ENCODE measurements around the gene GIPR. TPM values are rescaled to one million over a fixed set of nuclear protein-coding genes. Genes with fewer than 3 reads are reported as not detected.

Gene GIPR
- total RNA-seq, 1 donor from 2014 or later: 0.53 TPM

GRCh38 chr19:45705115-45705514 lies 37.1 kb downstream of the GIPR start:
- no peak for TF ChIP-seq CTCF (IDR thresholded peaks at IDR 0.05; ENCODE audit: insufficient read depth, low read length, severe bottlenecking)
- H3K36me3 ChIP-seq (ENCODE audit: control insufficient read depth, insufficient read depth, low read length): peaks cover 1% of the 10 kb centered on the region
- FAIRE-seq: no peak
- no peak for DNase-seq (ENCODE audit: low read depth)
- H3K27me3 ChIP-seq (ENCODE audit: control insufficient read depth, insufficient read depth, low read length): no peaks in the 10 kb centered on the region
- H3K4me3 ChIP-seq (ENCODE audit: low read depth, low read length): no peak overlapping the region

GRCh38 chr19:45705710-45706415 lies 37.8 kb downstream of the GIPR start:
- no peak for TF ChIP-seq CTCF (IDR thresholded peaks at IDR 0.05; ENCODE audit: insufficient read depth, low read length, severe bottlenecking)
- DNase-seq (ENCODE audit: low read depth) (no peak), FAIRE-seq (no peak)
- Histone ChIP-seq H3K4me3 (ENCODE audit: low read depth, low read length) (no peak overlapping the region), H3K36me3 (ENCODE audit: control insufficient read depth, insufficient read depth, low read length) (peaks cover 1% of the 10 kb centered on the region), H3K27me3 (ENCODE audit: control insufficient read depth, insufficient read depth, low read length) (no peaks in the 10 kb centered on the region)

GRCh38 chr19:45710356-45711130 lies 42.5 kb downstream of the GIPR start:
- Histone ChIP-seq H3K4me3 (ENCODE audit: low read depth, low read length) (no peak overlapping the region), H3K27me3 (ENCODE audit: control insufficient read depth, insufficient read depth, low read length) (no peaks in the 10 kb centered on the region), H3K36me3 (ENCODE audit: control insufficient read depth, insufficient read depth, low read length) (peaks cover 15% of the 10 kb centered on the region)
- FAIRE-seq: no peak
- no peak for DNase-seq (ENCODE audit: low read depth)
- no peak for TF ChIP-seq CTCF (IDR thresholded peaks at IDR 0.05; ENCODE audit: insufficient read depth, low read length, severe bottlenecking)

GRCh38 chr19:45711851-45712698 lies 44.1 kb downstream of the GIPR start:
- no peak for DNase-seq (ENCODE audit: low read depth)
- Histone ChIP-seq H3K4me3 (ENCODE audit: low read depth, low read length) (no peak overlapping the region), H3K27me3 (ENCODE audit: control insufficient read depth, insufficient read depth, low read length) (no peaks in the 10 kb centered on the region), H3K36me3 (ENCODE audit: control insufficient read depth, insufficient read depth, low read length) (peaks cover 15% of the 10 kb centered on the region)
- TF ChIP-seq CTCF (IDR thresholded peaks at IDR 0.05; ENCODE audit: insufficient read depth, low read length, severe bottlenecking): no peak
- FAIRE-seq: no peak

GRCh38 chr19:45712699-45713067 lies 44.7 kb downstream of the GIPR start:
- peaks cover 15% of the 10 kb centered on the region for H3K36me3 ChIP-seq (ENCODE audit: control insufficient read depth, insufficient read depth, low read length)
- DNase-seq (ENCODE audit: low read depth): no peak
- no peak for FAIRE-seq
- H3K27me3 ChIP-seq (ENCODE audit: control insufficient read depth, insufficient read depth, low read length): no peaks in the 10 kb centered on the region
- no peak overlapping the region for H3K4me3 ChIP-seq (ENCODE audit: low read depth, low read length)
- no peak for TF ChIP-seq CTCF (IDR thresholded peaks at IDR 0.05; ENCODE audit: insufficient read depth, low read length, severe bottlenecking)
